Loucy (cell line): ENCODE data around the gene CDH13.

Source experiments
- H2AFZ ChIP-seq: fragments of 200-600 bp; sonication (generic); 2 replicates; pipeline ENCODE4 v1.6.0; 2016; ENCODE audit warnings: antibody characterized with exemption, mild to moderate bottlenecking, low read length, moderate library complexity
- H3F3A ChIP-seq: fragments of 200-600 bp; 2 replicates; pipeline ENCODE4 v1.6.0; 2016; ENCODE audit warnings: antibody characterized with exemption, low read depth, mild to moderate bottlenecking
- H3K27me3 ChIP-seq: fragments of 200-600 bp; sonication (generic); 2 replicates; pipeline ENCODE4 v1.6.1; 2014; ENCODE audit warnings: low read length, mild to moderate bottlenecking; ENCODE audit not compliant: insufficient read depth, poor library complexity, severe bottlenecking
- H3K36me3 ChIP-seq: fragments of 200-600 bp; sonication (generic); 2 replicates; pipeline ENCODE4 v1.6.1; 2016; ENCODE audit warnings: low read length; ENCODE audit not compliant: insufficient read depth
- H3K4me1 ChIP-seq: fragments of 200-600 bp; sonication (generic); 2 replicates; pipeline ENCODE4 v1.5.1; 2014; ENCODE audit warnings: low read length, mild to moderate bottlenecking; ENCODE audit not compliant: insufficient read depth, poor library complexity, severe bottlenecking
- H3K4me2 ChIP-seq: fragments of 200-600 bp; sonication (generic); 2 replicates; pipeline ENCODE4 v1.6.0; 2014; ENCODE audit warnings: antibody characterized with exemption, low read length, low read depth, mild to moderate bottlenecking; ENCODE audit not compliant: poor library complexity, severe bottlenecking
- H3K4me3 ChIP-seq: fragments of 200-600 bp; sonication (generic); 2 replicates; pipeline ENCODE4 v1.5.1; 2014; ENCODE audit warnings: low read length, mild to moderate bottlenecking, mixed read lengths; ENCODE audit not compliant: poor library complexity, severe bottlenecking
- H3K79me2 ChIP-seq: fragments of 200-600 bp; sonication (generic); 2 replicates; pipeline ENCODE4 v1.6.1; 2014; ENCODE audit warnings: low read length; ENCODE audit not compliant: insufficient read depth
- H3K9ac ChIP-seq: fragments of 200-600 bp; sonication (generic); 2 replicates; pipeline ENCODE4 v1.6.0; 2014; ENCODE audit warnings: mild to moderate bottlenecking, low read depth, low read length, moderate library complexity; ENCODE audit not compliant: poor library complexity, severe bottlenecking
- H3K9me2 ChIP-seq: fragments of 200-600 bp; sonication (generic); replicated peaks from 2 replicates; pipeline ENCODE4 v1.6.1; 2016; ENCODE audit warnings: low read depth, low read length, mixed read lengths
- H3K9me3 ChIP-seq: fragments of 200-600 bp; sonication (generic); 2 replicates; pipeline ENCODE4 v1.6.1; 2014; ENCODE audit warnings: mild to moderate bottlenecking, antibody characterized with exemption, low read length, low read depth; ENCODE audit not compliant: insufficient read depth
- H4K20me1 ChIP-seq: fragments of 200-600 bp; sonication (generic); 2 replicates; pipeline ENCODE4 v1.6.0; 2014; ENCODE audit warnings: antibody characterized with exemption, low read length, mild to moderate bottlenecking; ENCODE audit not compliant: insufficient read depth, poor library complexity, severe bottlenecking
- EZH2phosphoT487 ChIP-seq: fragments of 200-600 bp; IDR thresholded peaks from 2 replicates; pipeline ENCODE4 v1.6.1; 2018; ENCODE audit warnings: antibody characterized with exemption, mild to moderate bottlenecking, moderate library complexity, borderline replicate concordance
- TF ChIP-seq, protein P1 (sequence below): fragments of 200-600 bp; sonication (generic); conservative IDR thresholded peaks from 2 replicates; pipeline ENCODE4 v1.5.1; 2014; ENCODE audit warnings: mild to moderate bottlenecking, antibody characterized with exemption, low read length

Gene CDH13

GRCh38 chr16:82732461-82732860 is 105.7 kb downstream of the CDH13 start:
- 0 out of 2 replicates have a peak, but pooled peaks cover 4% of the 10 kb centered on the region for H3K9me2 ChIP-seq
- no peak overlapping the region for H3K4me3 ChIP-seq
- no peaks in the 10 kb centered on the region for H3F3A ChIP-seq
- no peaks in the 10 kb centered on the region for H3K79me2 ChIP-seq
- H3K4me1 ChIP-seq: no peaks in the 10 kb centered on the region
- H3K9me3 ChIP-seq: 0 out of 2 replicates have a peak, but pooled peaks cover 7% of the 10 kb centered on the region
- H3K9ac ChIP-seq: no peak overlapping the region
- no peaks in the 10 kb centered on the region for H4K20me1 ChIP-seq
- no peak overlapping the region for H2AFZ ChIP-seq
- TF ChIP-seq, protein P1, sequence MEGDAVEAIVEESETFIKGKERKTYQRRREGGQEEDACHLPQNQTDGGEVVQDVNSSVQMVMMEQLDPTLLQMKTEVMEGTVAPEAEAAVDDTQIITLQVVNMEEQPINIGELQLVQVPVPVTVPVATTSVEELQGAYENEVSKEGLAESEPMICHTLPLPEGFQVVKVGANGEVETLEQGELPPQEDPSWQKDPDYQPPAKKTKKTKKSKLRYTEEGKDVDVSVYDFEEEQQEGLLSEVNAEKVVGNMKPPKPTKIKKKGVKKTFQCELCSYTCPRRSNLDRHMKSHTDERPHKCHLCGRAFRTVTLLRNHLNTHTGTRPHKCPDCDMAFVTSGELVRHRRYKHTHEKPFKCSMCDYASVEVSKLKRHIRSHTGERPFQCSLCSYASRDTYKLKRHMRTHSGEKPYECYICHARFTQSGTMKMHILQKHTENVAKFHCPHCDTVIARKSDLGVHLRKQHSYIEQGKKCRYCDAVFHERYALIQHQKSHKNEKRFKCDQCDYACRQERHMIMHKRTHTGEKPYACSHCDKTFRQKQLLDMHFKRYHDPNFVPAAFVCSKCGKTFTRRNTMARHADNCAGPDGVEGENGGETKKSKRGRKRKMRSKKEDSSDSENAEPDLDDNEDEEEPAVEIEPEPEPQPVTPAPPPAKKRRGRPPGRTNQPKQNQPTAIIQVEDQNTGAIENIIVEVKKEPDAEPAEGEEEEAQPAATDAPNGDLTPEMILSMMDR: no peak
- TF ChIP-seq EZH2phosphoT487: no peak
- H3K27me3 ChIP-seq: no peaks in the 10 kb centered on the region
- no peak overlapping the region for H3K4me2 ChIP-seq
- H3K36me3 ChIP-seq: no peaks in the 10 kb centered on the region

DNA sequence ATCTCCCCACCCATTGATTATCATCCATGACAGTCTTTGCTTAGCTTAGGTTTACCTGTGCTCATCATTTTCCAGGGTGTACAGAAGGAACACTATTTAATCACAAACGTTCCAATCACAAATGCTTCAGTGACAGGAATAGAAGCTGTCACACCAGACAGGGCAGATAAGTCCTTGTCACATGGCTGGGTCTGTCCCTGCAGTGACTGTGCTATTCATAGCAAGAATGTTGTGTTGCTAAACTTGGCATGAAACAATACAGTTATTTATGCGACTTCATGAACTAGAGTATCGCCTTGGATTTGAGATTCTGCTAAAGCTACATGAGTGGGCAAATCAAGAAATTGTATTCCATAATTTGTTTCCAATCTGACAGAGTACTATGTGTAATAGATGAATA is 108.4 kb downstream of the CDH13 start:
- H3K4me1 ChIP-seq: no peaks in the 10 kb centered on the region
- no peak for TF ChIP-seq EZH2phosphoT487
- TF ChIP-seq, protein P1: no peak
- no peak overlapping the region for H2AFZ ChIP-seq
- H3K27me3 ChIP-seq: no peaks in the 10 kb centered on the region
- no peak overlapping the region for H3K9ac ChIP-seq
- H4K20me1 ChIP-seq: no peaks in the 10 kb centered on the region
- H3K4me3 ChIP-seq: no peak overlapping the region
- no peaks in the 10 kb centered on the region for H3K79me2 ChIP-seq
- H3K4me2 ChIP-seq: no peak overlapping the region
- no peaks in the 10 kb centered on the region for H3K36me3 ChIP-seq
- no peaks in the 10 kb centered on the region for H3F3A ChIP-seq
- no peaks in the 10 kb centered on the region for H3K9me3 ChIP-seq
- H3K9me2 ChIP-seq: 0 out of 2 replicates have a peak, but pooled peaks cover 4% of the 10 kb centered on the region

DNA sequence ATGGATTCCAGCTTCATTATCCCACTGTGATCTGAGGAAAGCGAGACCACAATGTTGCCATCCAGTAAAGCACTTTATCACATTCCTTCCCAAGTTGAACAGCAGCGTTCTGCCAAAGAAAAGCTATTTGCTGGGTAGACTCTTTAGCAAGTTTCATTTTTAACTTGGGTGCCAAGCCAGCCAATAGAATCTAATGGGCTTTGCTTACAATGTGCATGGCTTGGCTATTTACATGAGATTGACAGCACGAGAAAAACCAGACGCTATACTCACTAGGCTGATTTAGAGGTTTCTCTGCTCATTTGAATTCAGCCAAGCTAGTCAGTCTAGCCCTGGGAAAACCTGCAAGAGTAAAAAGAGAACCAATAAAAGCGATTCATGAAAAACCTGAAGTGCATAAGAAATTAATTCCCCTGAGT is 108.9 kb downstream of the CDH13 start:
- no peak overlapping the region for H3K4me3 ChIP-seq
- TF ChIP-seq, protein P1: no peak
- no peak for TF ChIP-seq EZH2phosphoT487

More for the DNA sequence above, 108.9 kb downstream of the CDH13 start:
- Histone ChIP-seq H3K9me2 (0 out of 2 replicates have a peak, but pooled peaks cover 4% of the 10 kb centered on the region), H3K9me3 (no peaks in the 10 kb centered on the region), H3K4me1 (no peaks in the 10 kb centered on the region), H3K27me3 (no peaks in the 10 kb centered on the region), H2AFZ (no peak overlapping the region), H3K79me2 (no peaks in the 10 kb centered on the region), H3K4me2 (no peak overlapping the region), H4K20me1 (no peaks in the 10 kb centered on the region), H3K9ac (no peak overlapping the region), H3K36me3 (no peaks in the 10 kb centered on the region), H3F3A (no peaks in the 10 kb centered on the region)
